GM19463 (cell line): Measurements from ENCODE around the gene SPOCK1.
"Not testable (repeated sequence)": the region's sequence is repeated elsewhere in the genome, so short reads cannot be mapped to it uniquely, and the experiment has no call there.

Experiments
- ATAC-seq: cut with Tn5 transposase; IDR thresholded peaks from one replicate; pipeline ENCODE4 v1.9.1; 2021; ENCODE audit warnings: mild to moderate bottlenecking, moderate library complexity; ENCODE audit not compliant: unreplicated experiment

SPOCK1 gene

DNA sequence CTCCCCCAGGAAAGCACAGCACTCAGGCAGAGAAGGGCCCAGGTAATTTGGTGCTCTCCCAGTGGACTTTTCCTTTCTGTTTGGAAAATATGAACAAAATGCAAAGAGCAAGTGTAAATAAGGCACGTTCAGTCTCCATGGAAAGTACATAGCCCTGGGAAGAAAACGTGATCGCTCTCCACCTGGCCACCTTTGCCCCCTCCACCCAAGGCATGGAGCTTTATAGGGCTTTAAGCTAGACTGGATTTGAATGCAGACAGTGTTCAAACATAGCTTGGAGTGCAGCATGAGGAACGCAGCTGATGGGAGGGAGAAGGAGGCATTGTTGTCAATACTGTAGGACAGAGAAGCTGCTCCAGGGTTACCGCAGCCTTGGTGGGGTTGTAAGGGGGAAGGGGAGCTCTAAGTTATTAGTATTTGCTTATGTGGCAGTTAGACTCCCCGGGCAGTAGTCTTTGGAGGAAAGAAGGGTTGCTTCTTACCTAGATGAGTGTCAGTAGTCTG is 500.2 kb downstream of the SPOCK1 start:
- ATAC-seq, result no peak

DNA sequence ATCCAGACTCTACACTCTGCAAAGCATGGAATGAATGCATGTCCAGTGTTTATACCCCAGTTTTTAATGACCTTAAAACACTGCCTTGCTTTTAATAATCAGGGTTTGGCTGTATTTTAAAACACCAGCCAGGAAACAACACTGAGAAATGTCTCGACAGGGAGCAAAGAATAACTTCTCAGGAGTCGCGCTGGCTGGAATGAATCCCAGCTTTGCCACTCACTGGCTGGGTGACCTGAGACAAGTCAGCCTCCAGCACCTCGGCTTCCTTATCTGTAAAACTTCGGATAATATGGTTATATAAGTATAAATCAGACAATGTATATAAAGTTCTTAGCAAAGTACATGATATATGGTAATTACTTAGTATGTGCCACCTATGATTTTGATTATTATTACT is 505.0 kb downstream of the SPOCK1 start:
- ATAC-seq, result no peak

DNA sequence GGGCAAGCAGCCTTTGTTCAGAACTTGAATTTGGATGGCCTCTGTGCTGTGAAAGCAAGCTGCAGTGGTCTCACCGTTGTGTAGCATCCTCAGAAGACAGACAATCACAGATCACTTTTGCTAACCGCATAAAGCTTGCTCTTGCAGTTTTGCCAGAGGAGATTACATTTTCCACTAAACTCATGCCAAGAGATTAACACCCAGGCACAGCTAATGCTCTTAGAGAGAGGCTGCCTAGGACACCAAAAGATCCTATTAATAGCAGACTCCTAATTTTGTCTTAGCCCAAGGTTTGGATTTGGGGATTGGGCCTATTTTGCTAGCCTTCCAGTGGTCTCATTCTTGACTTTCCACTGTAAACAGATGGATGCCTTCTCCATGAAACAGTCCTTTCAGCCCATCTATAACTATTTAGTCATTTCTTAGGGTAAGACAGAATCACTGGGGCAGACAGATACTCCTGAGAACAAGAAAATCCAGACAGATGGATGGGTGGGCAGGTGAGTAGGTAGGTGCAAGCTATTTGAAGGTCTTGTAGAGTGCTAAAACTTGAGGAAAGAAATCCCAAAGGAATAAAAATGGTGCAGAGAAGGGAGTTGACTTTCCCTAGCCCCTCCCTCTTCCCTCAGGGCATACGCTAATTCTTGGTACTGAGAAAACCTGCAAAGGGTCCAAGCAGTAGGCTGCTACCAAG is 506.2 kb downstream of the SPOCK1 start:
- no peak for ATAC-seq

DNA sequence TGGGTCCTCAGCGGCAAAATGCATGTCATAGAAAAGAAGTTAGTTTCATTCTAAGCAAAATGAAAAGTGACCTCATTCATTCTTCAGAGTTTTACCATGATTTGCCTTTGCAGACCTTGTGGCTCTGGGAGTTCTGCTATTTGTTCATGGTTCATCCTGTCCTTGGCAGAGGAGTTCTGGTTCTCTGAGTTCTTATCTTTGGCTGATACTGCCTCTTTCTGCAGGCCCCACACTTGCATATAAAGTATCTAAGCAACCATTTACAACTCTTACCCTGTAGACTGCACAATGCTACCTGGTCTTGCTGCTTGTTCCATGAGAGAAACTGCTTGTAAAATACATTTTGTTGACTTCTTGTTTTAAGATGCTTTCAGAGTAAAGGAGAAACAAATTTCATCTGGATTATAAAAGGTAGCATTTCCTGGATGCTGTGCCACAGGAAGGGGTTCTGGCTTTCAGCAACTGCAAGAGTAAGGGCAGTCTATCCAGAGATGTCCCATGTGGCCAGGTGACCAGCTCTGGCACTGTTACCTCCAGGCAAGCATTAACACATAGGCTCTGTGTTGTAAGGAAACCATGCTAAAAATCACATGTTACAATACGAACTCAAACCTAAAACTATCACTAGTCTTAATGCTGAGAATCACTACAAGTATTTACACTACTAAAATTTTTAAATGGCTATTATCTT is 513.2 kb downstream of the SPOCK1 start:
- no peak for ATAC-seq

DNA sequence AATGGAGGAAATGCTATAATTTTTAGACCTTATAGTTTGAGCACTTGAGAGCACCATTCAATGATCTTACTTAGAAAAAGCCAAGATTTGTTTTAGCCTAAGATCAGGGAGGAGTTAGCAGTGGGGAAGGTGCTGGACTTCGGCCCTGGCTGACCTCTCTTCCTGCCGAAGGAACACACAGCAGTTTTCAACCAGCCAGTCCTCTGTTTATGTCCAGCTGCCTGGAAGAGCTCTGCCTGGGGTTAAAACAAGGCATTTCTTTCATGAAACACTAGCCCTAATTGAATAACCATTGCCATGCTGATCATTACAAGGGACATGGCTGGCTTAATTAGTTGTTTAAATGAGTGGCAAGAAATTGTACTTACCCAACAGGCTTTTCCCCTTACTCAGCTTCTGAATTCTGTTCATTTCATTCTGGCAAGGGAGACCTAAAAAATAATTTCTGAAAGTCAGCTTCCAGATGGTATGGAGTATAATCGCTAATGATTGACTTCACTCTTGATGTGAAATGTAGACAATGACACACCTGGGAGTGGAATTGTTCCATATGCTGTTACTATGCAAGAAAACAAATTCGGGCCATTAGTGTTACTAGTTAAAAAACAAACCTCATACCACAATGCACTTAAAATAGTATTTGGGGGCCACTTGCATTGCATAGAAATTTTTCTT is 514.2 kb downstream of the SPOCK1 start:
- no peak for ATAC-seq

DNA sequence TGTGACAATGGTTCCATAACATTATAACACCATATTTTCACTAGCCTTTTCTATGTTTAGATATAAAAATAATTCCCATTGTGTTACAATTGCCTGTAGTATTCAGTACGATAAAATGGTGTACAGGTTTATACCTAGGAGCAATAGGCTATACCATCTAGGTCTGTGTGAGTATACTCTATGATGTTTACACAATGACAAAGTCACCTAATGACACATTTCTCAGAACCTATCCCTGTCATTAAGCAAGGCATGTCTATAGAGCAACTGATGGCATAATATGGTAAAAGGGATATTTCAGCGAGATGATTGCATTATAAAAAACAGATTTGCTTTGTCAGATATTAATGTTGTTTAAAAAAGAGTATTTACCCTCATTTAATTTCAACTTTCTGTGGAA is 517.2 kb downstream of the SPOCK1 start:
- ATAC-seq, result no peak

DNA sequence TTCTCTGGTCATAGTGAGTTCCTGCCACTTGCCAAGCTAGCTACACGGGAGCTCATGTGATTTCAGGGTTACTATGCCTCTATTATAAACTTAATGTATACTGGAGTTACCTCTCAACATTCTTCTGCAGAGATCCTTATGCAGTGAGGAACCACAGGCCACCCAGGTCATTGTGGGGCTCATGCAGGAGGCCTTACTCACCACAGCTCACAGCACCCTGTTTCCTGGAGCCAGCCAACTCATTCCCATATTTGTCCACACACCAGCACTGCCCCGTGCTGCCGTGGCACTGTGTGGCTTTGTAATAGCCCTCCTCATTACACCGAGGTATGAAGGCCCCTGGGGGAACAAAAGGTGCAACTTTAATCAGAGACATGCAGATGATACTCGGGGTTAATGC is 520.0 kb downstream of the SPOCK1 start:
- no peak for ATAC-seq

DNA sequence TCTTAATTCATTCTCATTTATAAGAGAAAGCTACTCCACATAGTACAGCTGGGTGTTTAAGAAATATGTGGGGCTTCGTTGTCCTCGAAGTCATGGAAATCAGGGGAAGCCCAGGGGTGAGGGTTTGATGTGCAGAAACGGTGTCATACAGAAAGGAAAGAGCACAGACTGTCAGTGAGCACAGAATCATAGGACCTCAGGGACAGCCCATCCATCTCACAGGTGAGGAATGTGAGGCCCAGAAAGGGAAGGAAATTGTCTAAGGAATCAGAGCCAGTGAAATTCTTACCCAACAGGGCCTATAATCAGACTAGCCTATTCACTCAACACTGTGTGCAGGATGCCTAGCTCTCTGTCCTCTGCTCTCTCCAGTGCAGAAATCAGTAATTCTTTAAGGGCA is 535.6 kb downstream of the SPOCK1 start:
- no peak for ATAC-seq

DNA sequence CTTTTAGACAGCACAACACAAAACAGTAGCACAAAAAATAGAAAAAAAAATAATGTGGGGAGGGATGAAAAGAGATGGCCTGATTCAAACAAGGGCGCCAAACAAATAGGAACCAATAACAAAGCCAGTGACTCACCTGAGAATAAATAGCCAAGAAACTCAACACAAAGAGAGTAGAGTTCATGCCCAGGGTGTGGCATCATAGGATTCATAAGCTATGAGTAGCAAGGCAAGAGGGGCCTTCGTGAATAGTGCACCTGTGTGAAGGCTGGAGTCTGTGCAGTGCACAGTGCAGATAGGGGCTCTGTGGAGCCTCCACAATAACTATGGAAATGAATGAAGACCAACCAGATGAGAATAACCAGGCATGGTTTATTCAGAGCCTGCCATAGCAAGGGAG is 541.7 kb downstream of the SPOCK1 start:
- ATAC-seq, result no peak

DNA sequence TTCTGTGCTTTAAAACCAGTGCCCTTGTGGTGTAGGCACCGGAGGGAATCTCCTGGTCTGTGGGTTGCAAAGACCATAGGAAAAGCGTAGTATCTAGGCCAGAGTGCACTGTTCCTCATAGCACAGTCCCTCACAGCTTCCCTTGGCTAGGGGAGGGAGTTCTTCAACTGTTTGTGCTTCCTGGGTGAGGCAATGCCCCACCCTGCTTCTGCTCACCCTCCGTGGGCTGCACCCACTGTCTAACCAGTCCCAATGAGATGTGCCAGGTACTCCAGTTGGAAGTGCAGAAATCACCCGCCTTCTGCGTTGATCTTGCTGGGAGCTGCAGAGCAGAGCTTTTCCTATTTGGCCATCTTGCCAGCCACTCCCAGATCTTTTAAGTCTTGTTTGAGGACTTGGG is 545.0 kb downstream of the SPOCK1 start:
- not testable (repeated sequence) for ATAC-seq

DNA sequence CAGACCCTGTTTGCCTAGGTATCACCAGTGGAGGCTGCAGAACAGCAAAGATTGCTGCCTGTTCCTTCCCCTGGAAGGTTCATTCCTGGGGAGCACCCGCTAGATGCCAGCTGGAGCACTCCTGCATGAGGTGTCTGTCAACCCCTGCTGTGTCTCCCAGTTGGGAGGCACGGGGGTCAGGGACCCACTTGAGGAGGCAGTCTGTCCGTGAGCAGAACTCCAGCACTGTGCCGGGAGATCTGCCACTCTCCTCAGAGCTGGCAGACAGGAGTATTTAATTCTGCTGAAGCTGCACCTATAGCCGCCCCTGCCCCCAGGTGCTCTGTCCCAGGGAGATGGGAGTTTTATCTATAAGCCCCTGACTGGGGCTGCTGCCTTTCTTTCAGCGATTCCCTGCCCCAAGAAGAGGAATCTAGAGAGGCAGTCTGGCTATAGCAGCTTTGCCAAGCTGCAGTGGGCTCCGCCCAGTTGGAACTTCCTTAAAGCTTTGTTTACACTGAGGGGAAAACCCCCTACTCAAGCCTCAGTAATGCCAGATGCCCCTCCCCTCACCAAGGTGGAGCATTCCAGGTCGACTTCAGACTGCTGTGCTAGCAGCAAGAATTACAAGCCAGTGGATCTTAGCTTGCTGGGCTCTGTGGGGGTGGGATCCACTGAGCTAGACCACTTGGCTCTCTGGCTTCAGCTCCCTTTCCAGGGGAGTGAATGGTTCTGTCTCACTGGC is 545.6 kb downstream of the SPOCK1 start:
- ATAC-seq, result not testable (repeated sequence)

DNA sequence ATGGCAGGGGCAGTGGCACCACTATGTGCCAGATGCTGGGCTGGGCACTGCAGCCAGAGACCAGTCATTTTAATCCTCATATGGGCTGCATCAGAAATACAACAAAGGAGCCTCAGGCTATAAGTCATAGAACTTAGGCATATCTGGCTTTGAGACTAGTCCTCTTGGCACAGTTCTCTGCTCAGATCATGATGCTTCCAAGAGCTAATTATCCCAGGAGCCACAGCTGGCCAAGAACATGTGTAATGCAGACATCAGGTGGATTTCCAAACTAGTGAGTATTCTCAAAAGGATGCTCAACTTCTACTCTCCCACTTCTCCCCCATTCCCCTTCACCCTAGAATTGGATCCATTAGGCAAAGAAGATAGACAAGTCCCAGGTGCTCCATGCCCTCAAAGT is 571.6 kb downstream of the SPOCK1 start:
- ATAC-seq, result no peak

DNA sequence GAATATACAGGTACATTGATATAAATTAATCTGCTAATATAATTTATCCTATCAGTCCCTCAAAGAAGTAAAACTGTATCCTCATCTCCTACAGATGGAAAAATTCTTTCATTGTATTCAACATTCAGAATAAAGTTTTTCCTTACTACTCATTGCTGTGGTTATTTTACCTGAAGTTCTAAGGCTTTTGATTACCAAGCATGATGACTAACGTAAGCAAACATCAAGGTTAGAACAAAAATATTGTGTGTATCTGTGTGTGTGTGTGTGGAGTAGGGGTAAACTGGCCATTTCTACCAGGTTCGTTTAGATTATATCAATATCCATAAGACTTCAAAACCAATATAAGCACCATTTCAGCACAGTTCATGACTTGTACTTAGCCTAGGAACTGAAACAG is 573.1 kb downstream of the SPOCK1 start:
- no peak for ATAC-seq
